Left lung (tissue), 10 donors: ENCODE data around the gene PCDH1. TPM values are rescaled to one million over a fixed set of nuclear protein-coding genes. Genes with fewer than 3 reads are reported as not detected.

Source experiments
- ATAC-seq: fragments of 200-7000 bp; cut with Tn5 transposase; one replicate; pipeline ENCODE4 v1.9.1; 2020; ENCODE audit warnings: moderate library complexity
- DNase-seq, 4 donors: peaks; one replicate each; pipeline ENCODE4 v3.0.0-alpha.2; 2013 to 2020
- H3K27ac ChIP-seq, 2 donors: fragments of 200-600 bp; sonication (generic) in 1 of 2; one replicate each; pipeline versions ENCODE4 v1.5.0 to v1.8.0; 2020 to 2021
- H3K27me3 ChIP-seq, 2 donors: fragments of 200-600 bp; sonication (generic) in 1 of 2; one replicate each; pipeline versions ENCODE4 v1.5.0 to v1.8.0; 2020 to 2021
- H3K36me3 ChIP-seq, 2 donors: fragments of 200-600 bp; sonication (generic) in 1 of 2; one replicate each; pipeline versions ENCODE4 v1.5.0 to v1.8.0; 2020 to 2021
- H3K4me1 ChIP-seq, 2 donors: fragments of 200-600 bp; one replicate each; pipeline ENCODE4 v1.8.0; 2021
- H3K4me3 ChIP-seq, 2 donors: fragments of 200-600 bp; sonication (generic) in 1 of 2; one replicate each; pipeline versions ENCODE4 v1.5.0 to v1.8.0; 2020 to 2021; ENCODE audit warnings: mild to moderate bottlenecking in 1 of 2
- H3K9me3 ChIP-seq, 2 donors: fragments of 200-600 bp; sonication (generic) in 1 of 2; one replicate each; pipeline versions ENCODE4 v1.5.0 to v1.8.0; 2020 to 2021
- CTCF ChIP-seq, 2 donors: fragments of 200-600 bp; sonication (generic) in 1 of 2; IDR thresholded peaks; one replicate each; pipeline versions ENCODE4 v1.5.0 to v1.8.0; 2021; ENCODE audit warnings: antibody characterized with exemption in 2 of 2
- intact Hi-C, 2 donors: fragments of 100-400 bp; cut with DNase I; formaldehyde crosslinking; loops; one replicate each; pipeline versions ENCODE4 v1.11.2 to v1.14.2; 2022
- polyA plus RNA-seq, 6 donors: library from polyadenylated mRNA; unstranded; fragments of 120-200 nt; gene quantifications; one replicate each; pipeline ENCODE4 v1.2.1, GENCODE V29; 2013; ENCODE audit not compliant: insufficient read length in 6 of 6
- total RNA-seq, 2 donors: library from RNA; stranded (reverse); fragmentation: NEBNext Ultra II Directional; extraction: Animal tissue kit (Norgen Biotek cat#: 25700); gene quantifications; one replicate each; pipeline ENCODE4 v1.2.1, GENCODE V29; 2021
- donor health status: DM: no; HTN: yes; CAD: no.
- donor health status: DM: no; HTN: no; CAD: no.

Gene PCDH1
- total and polyA plus RNA-seq, 8 donors, result 23.6 to 65.0 (median 34.1) TPM

DNA sequence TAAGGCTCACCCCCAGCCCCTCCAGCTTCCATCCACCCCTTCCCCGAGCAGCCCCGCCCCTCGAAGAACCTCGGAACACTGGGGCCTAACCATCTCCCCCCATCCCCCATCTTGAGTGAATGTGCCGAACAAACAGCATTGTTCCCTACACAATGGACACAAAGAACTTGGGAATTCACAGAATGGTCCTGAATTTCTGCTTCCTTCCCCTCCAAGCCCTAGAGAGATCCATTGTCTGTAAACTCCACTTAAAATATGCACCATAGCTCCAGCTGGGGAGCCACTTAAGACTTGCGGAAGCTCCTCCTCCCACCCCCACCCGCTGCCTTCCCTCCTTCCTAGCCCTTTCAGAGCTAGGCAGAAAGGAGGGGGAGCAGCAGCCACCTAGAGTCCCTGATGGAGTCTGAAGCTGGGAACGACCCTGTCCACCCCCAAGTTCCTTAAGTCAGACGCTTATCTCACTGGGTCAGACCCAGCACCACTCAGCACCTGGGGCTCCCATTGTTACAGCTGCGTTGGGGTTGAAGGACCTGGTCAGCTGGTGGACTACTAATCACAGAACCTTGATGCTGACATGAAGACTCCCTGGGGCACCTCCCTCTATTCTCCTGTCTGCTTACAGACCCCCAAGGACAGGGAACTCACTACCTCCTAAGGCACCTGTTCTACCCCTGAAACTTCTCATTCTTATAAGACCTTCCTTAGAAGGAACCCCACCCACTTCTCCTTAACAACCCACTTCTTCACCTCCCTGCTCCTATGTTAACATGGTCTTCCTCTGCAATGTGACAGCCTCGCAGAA lies 61.4 kb downstream of the PCDH1 start:
- no peaks in the 10 kb centered on the region for H3K36me3 ChIP-seq
- DNase-seq (no peak), ATAC-seq (no peak)
- H3K27ac ChIP-seq, result peak overlapping the region; percentile 19 to 46
- no peaks in the 10 kb centered on the region for H3K9me3 ChIP-seq
- peaks cover 0 to 16% of the 10 kb centered on the region in 2 donors for H3K27me3 ChIP-seq
- H3K4me3 ChIP-seq, result no peak overlapping the region
- no peak for TF ChIP-seq CTCF (IDR thresholded peaks at IDR 0.05)
- H3K4me1 ChIP-seq, result peaks cover 0 to 6% of the 10 kb centered on the region in 2 donors
- intact Hi-C loops, result no loop called here

DNA sequence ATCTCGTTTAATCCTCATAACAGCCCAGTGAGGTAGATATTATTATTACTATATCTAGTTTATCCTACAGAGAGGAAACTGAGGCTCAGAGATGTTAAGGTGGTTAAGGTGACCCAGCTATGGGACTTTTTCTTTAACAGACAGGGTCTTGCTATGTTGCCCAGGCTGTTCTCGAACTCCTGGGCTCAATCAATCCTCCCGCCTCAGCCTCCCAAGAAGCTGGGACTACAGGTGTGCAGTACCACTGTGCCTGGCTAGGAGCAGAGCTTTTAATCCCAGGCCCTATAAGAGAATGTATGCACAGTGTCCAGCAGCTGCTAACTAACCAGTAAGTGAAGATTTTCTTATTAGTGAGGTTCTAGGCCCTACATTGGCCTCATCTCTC lies 62.4 kb downstream of the PCDH1 start:
- no peak for TF ChIP-seq CTCF (IDR thresholded peaks at IDR 0.05)
- intact Hi-C loops, result no loop called here

GRCh38 chr5:141815051-141815795 lies 63.0 kb downstream of the PCDH1 start:
- DNase-seq, result no peak
- Histone ChIP-seq H3K27ac (no peak overlapping the region), H3K9me3 (no peaks in the 10 kb centered on the region), H3K27me3 (peaks cover 0 to 26% of the 10 kb centered on the region in 2 donors), H3K4me1 (peaks cover 0 to 5% of the 10 kb centered on the region in 2 donors), H3K36me3 (no peaks in the 10 kb centered on the region), H3K4me3 (no peak overlapping the region)
- ATAC-seq, result no peak
- TF ChIP-seq CTCF (IDR thresholded peaks at IDR 0.05), result no peak
- intact Hi-C loops, result no loop called here

More for the DNA sequence above, 62.4 kb downstream of the PCDH1 start:
- H3K4me1 ChIP-seq, result peaks cover 0 to 5% of the 10 kb centered on the region in 2 donors
- no peak overlapping the region for H3K4me3 ChIP-seq
- DNase-seq (no peak), ATAC-seq (no peak)
- H3K27ac ChIP-seq, result peak overlapping the region in 1 of 2 donors; percentile 36
- H3K27me3 ChIP-seq, result peaks cover 0 to 26% of the 10 kb centered on the region in 2 donors
- H3K36me3 ChIP-seq, result no peaks in the 10 kb centered on the region
- H3K9me3 ChIP-seq, result no peaks in the 10 kb centered on the region

- ATAC-seq (peak; percentile 92), DNase-seq (peak in 1 of 4 donors; percentile 88)
- Histone ChIP-seq H3K4me1 (peaks cover 0 to 5% of the 10 kb centered on the region in 2 donors), H3K4me3 (no peak overlapping the region), H3K36me3 (no peaks in the 10 kb centered on the region), H3K9me3 (no peaks in the 10 kb centered on the region), H3K27ac (no peak overlapping the region), H3K27me3 (peaks cover 0 to 33% of the 10 kb centered on the region in 2 donors)
- intact Hi-C loops, result no loop called here
- TF ChIP-seq CTCF (IDR thresholded peaks at IDR 0.05), result peak; percentile 37 to 65
These were observed 63.9 kb downstream of the PCDH1 start for GRCh38 chr5:141814064-141814964.
